LHCN-M2 (cell line): ENCODE results near the gene BANF1. TPM values are rescaled to one million over a fixed set of nuclear protein-coding genes. Genes with fewer than 3 reads are reported as not detected.
"Not testable (repeated sequence)": the region's sequence is repeated elsewhere in the genome, so short reads cannot be mapped to it uniquely, and the experiment has no call there.

Source experiments
- DNase-seq: peaks from one replicate; pipeline ENCODE4 v3.0.0-alpha.2; 2012; ENCODE audit warnings: low read depth
- total RNA-seq: library from RNA; depleted of rRNA; stranded (reverse); fragments of >200 nt; gene quantifications from 2 replicates; pipeline ENCODE4 v1.2.3, GENCODE V29; 2014

The BANF1 gene
- total RNA-seq, 1 experiment from 2014 or later = 67.8 TPM

GRCh38 chr11:66011239-66011784, 9.0 kb downstream of the BANF1 start:
- no peak for DNase-seq

GRCh38 chr11:66011785-66012303, 9.5 kb downstream of the BANF1 start, which contains the start of gene CST6:
Gene CST6, plus strand, starts transcription at chr11:66012008. Its CDS starts 37 bp downstream, at chr11:66012045.
- no peak for DNase-seq

- no peak for DNase-seq
Observed at GRCh38 chr11:66012371-66012945, 10.2 kb downstream of the BANF1 start.

- DNase-seq = no peak
Observed at GRCh38 chr11:66012946-66013761, 10.9 kb downstream of the BANF1 start.

GRCh38 chr11:66013762-66014100, 11.4 kb downstream of the BANF1 start:
- DNase-seq = no peak

GRCh38 chr11:66014804-66015453, 12.6 kb downstream of the BANF1 start:
- DNase-seq = peak; percentile 36

GRCh38 chr11:66015454-66015881, 13.2 kb downstream of the BANF1 start:
- peak; percentile 90 for DNase-seq

- DNase-seq = peak; percentile 74
Observed at GRCh38 chr11:66015936-66016792, 13.9 kb downstream of the BANF1 start.

GRCh38 chr11:66016793-66017177, 14.5 kb downstream of the BANF1 start:
- no peak for DNase-seq

GRCh38 chr11:66017321-66017720, 15.0 kb downstream of the BANF1 start:
- no peak for DNase-seq

GRCh38 chr11:66020212-66020611, 17.9 kb downstream of the BANF1 start:
- DNase-seq = no peak

- peak; percentile 88 for DNase-seq
Observed at GRCh38 chr11:66020618-66021357, 18.5 kb downstream of the BANF1 start.

GRCh38 chr11:66022401-66023185, 20.3 kb downstream of the BANF1 start:
- peak; percentile 61 for DNase-seq

- not testable (repeated sequence) for DNase-seq
Observed at GRCh38 chr11:66023186-66023440, 20.8 kb downstream of the BANF1 start.

- no peak for DNase-seq
Observed at GRCh38 chr11:66026017-66026529, 23.8 kb downstream of the BANF1 start, which contains the start of gene CATSPER1. Gene CATSPER1, minus strand, starts transcription at chr11:66026479. Its CDS starts 100 bp downstream, at chr11:66026379.

GRCh38 chr11:66032957-66033735, 30.8 kb downstream of the BANF1 start:
- no peak for DNase-seq

GRCh38 chr11:66035653-66036333, 33.5 kb downstream of the BANF1 start:
- no peak for DNase-seq

- DNase-seq = no peak
Observed at GRCh38 chr11:66036334-66036710, 34.0 kb downstream of the BANF1 start.
